Measurements from ENCODE around the gene PLSCR4. TPM values are rescaled to one million over a fixed set of nuclear protein-coding genes. Genes with fewer than 3 reads are reported as not detected.
"Not testable (repeated sequence)": the region's sequence is repeated elsewhere in the genome, so short reads cannot be mapped to it uniquely, and the experiment has no call there.

PLSCR4 gene
- total RNA-seq, result not detected in 2 replicates

GRCh38 chr3:146250449-146251382, at the start of gene PLSCR4:
Gene PLSCR4 (minus strand): TSS chr3:146251105. CDS start chr3:146222071, 29,034 bp downstream.
- intact Hi-C loops (cut with micrococcal nuclease), result no loop called here

- intact Hi-C loops (cut with micrococcal nuclease), result not testable (repeated sequence)
These were observed 42.5 kb upstream of the PLSCR4 start for GRCh38 chr3:146293401-146293800.

GRCh38 chr3:146283781-146284445, 33.0 kb upstream of the PLSCR4 start:
- intact Hi-C loops (cut with micrococcal nuclease), result no loop called here

- intact Hi-C loops (cut with micrococcal nuclease), result no loop called here
These were observed 30.0 kb upstream of the PLSCR4 start for GRCh38 chr3:146280864-146281263.

- intact Hi-C loops (cut with micrococcal nuclease), result no loop called here
These were observed 29.0 kb upstream of the PLSCR4 start for GRCh38 chr3:146279951-146280350.

- intact Hi-C loops (cut with micrococcal nuclease), result no loop called here
These were observed 28.1 kb upstream of the PLSCR4 start for GRCh38 chr3:146279013-146279412.

- intact Hi-C loops (cut with micrococcal nuclease), result no loop called here
These were observed 27.2 kb upstream of the PLSCR4 start for GRCh38 chr3:146277953-146278631.

GRCh38 chr3:146275476-146275875, 24.6 kb upstream of the PLSCR4 start:
- intact Hi-C loops (cut with micrococcal nuclease), result no loop called here

- intact Hi-C loops (cut with micrococcal nuclease), result no loop called here
These were observed 23.9 kb upstream of the PLSCR4 start for GRCh38 chr3:146274833-146275232.

GRCh38 chr3:146273721-146274407, 23.0 kb upstream of the PLSCR4 start:
- intact Hi-C loops (cut with micrococcal nuclease), result no loop called here

- intact Hi-C loops (cut with micrococcal nuclease), result no loop called here
These were observed 20.3 kb upstream of the PLSCR4 start for GRCh38 chr3:146271180-146271579.

- intact Hi-C loops (cut with micrococcal nuclease), result no loop called here
These were observed 18.4 kb upstream of the PLSCR4 start for GRCh38 chr3:146269271-146269670.

- intact Hi-C loops (cut with micrococcal nuclease), result no loop called here
These were observed 17.8 kb upstream of the PLSCR4 start for GRCh38 chr3:146268535-146269219.

GRCh38 chr3:146265720-146266119, 14.8 kb upstream of the PLSCR4 start:
- intact Hi-C loops (cut with micrococcal nuclease), result no loop called here

GRCh38 chr3:146262371-146263110, 11.6 kb upstream of the PLSCR4 start:
- intact Hi-C loops (cut with micrococcal nuclease), result no loop called here

- intact Hi-C loops (cut with micrococcal nuclease), result no loop called here
These were observed 9.1 kb upstream of the PLSCR4 start for GRCh38 chr3:146259880-146260589.

GRCh38 chr3:146256851-146257486, 6.1 kb upstream of the PLSCR4 start:
- intact Hi-C loops (cut with micrococcal nuclease), result no loop called here

- intact Hi-C loops (cut with micrococcal nuclease), result not testable (repeated sequence)
These were observed 1.5 kb upstream of the PLSCR4 start for GRCh38 chr3:146252445-146252844.

GRCh38 chr3:146249921-146250320, 984 bp downstream of the PLSCR4 start:
- intact Hi-C loops (cut with micrococcal nuclease), result no loop called here
